Sigmoid colon (tissue), 7 donors: ENCODE data around the gene SQOR. TPM values are rescaled to one million over a fixed set of nuclear protein-coding genes. Genes with fewer than 3 reads are reported as not detected.

Experiments used
- DNase-seq: peaks from one replicate; pipeline ENCODE4 v3.0.0-alpha.2; 2019
- H3K27ac ChIP-seq, 4 donors: fragments of 200-600 bp; sonication (generic); one replicate each; pipeline ENCODE4 v1.5.1; 2016 to 2019; ENCODE audit warnings: mild to moderate bottlenecking in 1 of 4
- H3K27me3 ChIP-seq, 3 donors: fragments of 200-600 bp; sonication (generic); one replicate each; pipeline ENCODE4 v1.5.1; 2019; ENCODE audit warnings: mild to moderate bottlenecking in 1 of 3
- H3K36me3 ChIP-seq, 4 donors: fragments of 200-600 bp; sonication (generic); one replicate each; pipeline ENCODE4 v1.5.1; 2016 to 2019
- H3K4me1 ChIP-seq, 4 donors: fragments of 200-600 bp; sonication (generic); one replicate each; pipeline ENCODE4 v1.5.1; 2017 to 2019
- H3K4me3 ChIP-seq, 4 donors: fragments of 200-600 bp; sonication (generic); one replicate each; pipeline ENCODE4 v1.5.1; 2017 to 2019; ENCODE audit warnings: mild to moderate bottlenecking in 2 of 4, moderate library complexity in 1 of 4
- H3K9me3 ChIP-seq, 4 donors: fragments of 200-600 bp in 3 of 4; sonication (generic) in 3 of 4; one replicate each; pipeline versions ENCODE4 v1.5.1 to v1.6.1; 2013 to 2019
- CTCF ChIP-seq, 4 experiments: fragments of 450-650 bp in 3 of 4; fragments of 200-600 bp in 1 of 4; IDR thresholded peaks; one replicate each; pipeline ENCODE4 v1.5.1; 2016 to 2019; ENCODE audit warnings: antibody characterized with exemption in 4 of 4, mild to moderate bottlenecking in 3 of 4, moderate library complexity in 2 of 4
- EP300 ChIP-seq, 4 donors: sonication (generic); formaldehyde crosslinking; IDR thresholded peaks; one replicate each; pipeline ENCODE4 v1.6.1; 2017; ENCODE audit warnings: antibody characterized with exemption in 4 of 4
- POLR2A ChIP-seq, 2 donors: fragments of 450-650 bp; IDR thresholded peaks; one replicate each; pipeline ENCODE4 v1.6.1; 2016; ENCODE audit warnings: antibody characterized with exemption in 2 of 2, mild to moderate bottlenecking in 2 of 2, moderate library complexity in 2 of 2
- POLR2AphosphoS5 ChIP-seq, 4 donors: sonication (generic); formaldehyde crosslinking; IDR thresholded peaks; one replicate each; pipeline ENCODE4 v1.6.1; 2017; ENCODE audit warnings: antibody characterized with exemption in 4 of 4
- WGBS, 2 donors: extraction: QIAGEN DNeasy Blood & Tissue Kit; methylation state at CpG; one replicate each; pipeline ENCODE4 v1.1.7; 2013; 5-methylcytosine and 5-hydroxymethylcytosine counted together
- intact Hi-C: fragments of 100-400 bp; cut with DNase I; formaldehyde crosslinking; loops from one replicate; pipeline ENCODE4 v1.15.1; 2023
- polyA plus RNA-seq, 3 donors: library from polyadenylated mRNA; stranded (reverse); fragments of 200-250 nt; gene quantifications; one replicate each; pipeline ENCODE4 v1.2.3, GENCODE V29; 2013
- total RNA-seq, 4 donors: library from RNA; depleted of rRNA; stranded (reverse); fragments of >200 nt; gene quantifications; one replicate each; pipeline ENCODE4 v1.1.0, GENCODE V29; 2016
- donor health status: healthy with polysubstance abuse.
- donor health status: Bipolar disorder and iron deficiency.
- donor health status: healthy.

The SQOR gene
- total and polyA plus RNA-seq, 7 donors, result 60.4 to 415 (median 83.4) TPM

- H3K27ac ChIP-seq, result no peak overlapping the region
Measured at GRCh38 chr15:45594835-45595530, 39.8 kb upstream of the SQOR start.

GRCh38 chr15:45603881-45604280, 30.9 kb upstream of the SQOR start:
- Histone ChIP-seq H3K27ac (no peak overlapping the region), H3K4me1 (peaks cover 0 to 3% (median 0%) of the 10 kb centered on the region in 4 donors), H3K36me3 (peaks cover 5 to 36% (median 13%) of the 10 kb centered on the region in 4 donors), H3K9me3 (no peaks in the 10 kb centered on the region), H3K27me3 (no peaks in the 10 kb centered on the region), H3K4me3 (no peak overlapping the region)
- intact Hi-C loops, result no loop called here
- no peak for DNase-seq
- TF ChIP-seq EP300 (IDR thresholded peaks at IDR 0.05), result no peak
- TF ChIP-seq CTCF (IDR thresholded peaks at IDR 0.05), result no peak
- no peak for TF ChIP-seq POLR2AphosphoS5 (IDR thresholded peaks at IDR 0.05)
- no peak for TF ChIP-seq POLR2A (IDR thresholded peaks at IDR 0.05)
- 85 to 96% methylated on average over 3 of the region's 3 CpGs for WGBS, 2 donors

More at GRCh38 chr15:45594835-45595530, 39.8 kb upstream of the SQOR start:
- peaks cover 0 to 32% (median 2%) of the 10 kb centered on the region in 4 donors for H3K36me3 ChIP-seq
- H3K27me3 ChIP-seq, result no peaks in the 10 kb centered on the region
- H3K4me3 ChIP-seq, result no peak overlapping the region
- DNase-seq, result no peak
- H3K9me3 ChIP-seq, result no peaks in the 10 kb centered on the region
- intact Hi-C loops, result no loop called here
- TF ChIP-seq POLR2A (IDR thresholded peaks at IDR 0.05), result no peak
- no peak for TF ChIP-seq EP300 (IDR thresholded peaks at IDR 0.05)
- no peak for TF ChIP-seq POLR2AphosphoS5 (IDR thresholded peaks at IDR 0.05)
- no peak for TF ChIP-seq CTCF (IDR thresholded peaks at IDR 0.05)
- 93 to 96% methylated on average over 2 of the region's 2 CpGs for WGBS, 2 donors
- peaks cover 0 to 22% (median 11%) of the 10 kb centered on the region in 4 donors for H3K4me1 ChIP-seq

- H3K36me3 ChIP-seq, result peaks cover 5 to 41% (median 13%) of the 10 kb centered on the region in 4 donors
- intact Hi-C loops, result no loop called here
- H3K9me3 ChIP-seq, result no peaks in the 10 kb centered on the region
- DNase-seq, result no peak
- H3K4me1 ChIP-seq, result peaks cover 0 to 3% (median 0%) of the 10 kb centered on the region in 4 donors
- H3K4me3 ChIP-seq, result no peak overlapping the region
- 82 to 89% methylated on average over 1 of the region's 1 CpG for WGBS, 2 donors
- TF ChIP-seq EP300 (IDR thresholded peaks at IDR 0.05), result no peak
- TF ChIP-seq POLR2A (IDR thresholded peaks at IDR 0.05), result no peak
- TF ChIP-seq POLR2AphosphoS5 (IDR thresholded peaks at IDR 0.05), result no peak
- no peak for TF ChIP-seq CTCF (IDR thresholded peaks at IDR 0.05)
- H3K27ac ChIP-seq, result no peak overlapping the region
- no peaks in the 10 kb centered on the region for H3K27me3 ChIP-seq
Measured at GRCh38 chr15:45604326-45604725, 30.5 kb upstream of the SQOR start.

- no peaks in the 10 kb centered on the region for H3K9me3 ChIP-seq
- no peak overlapping the region for H3K27ac ChIP-seq
- peaks cover 0 to 3% (median 0%) of the 10 kb centered on the region in 4 donors for H3K4me1 ChIP-seq
- DNase-seq, result no peak
- peaks cover 5 to 45% (median 13%) of the 10 kb centered on the region in 4 donors for H3K36me3 ChIP-seq
- H3K27me3 ChIP-seq, result no peaks in the 10 kb centered on the region
- no peak overlapping the region for H3K4me3 ChIP-seq
- TF ChIP-seq POLR2AphosphoS5 (IDR thresholded peaks at IDR 0.05) (no peak), EP300 (IDR thresholded peaks at IDR 0.05) (no peak), POLR2A (IDR thresholded peaks at IDR 0.05) (no peak), CTCF (IDR thresholded peaks at IDR 0.05) (no peak)
- intact Hi-C loops, result no loop called here
- WGBS, 2 donors, result 87 to 88% methylated on average over 3 of the region's 3 CpGs
Measured at GRCh38 chr15:45606413-45606812, 28.4 kb upstream of the SQOR start.
